GM19468 (cell line): ENCODE measurements around the gene COL4A4.

Source experiments
- ATAC-seq: cut with Tn5 transposase; IDR thresholded peaks from one replicate; pipeline ENCODE4 v1.9.1; 2021; ENCODE audit warnings: mild to moderate bottlenecking, moderate library complexity, moderate number of reproducible peaks; ENCODE audit not compliant: unreplicated experiment; ENCODE audit errors: extremely low read depth

The COL4A4 gene

DNA sequence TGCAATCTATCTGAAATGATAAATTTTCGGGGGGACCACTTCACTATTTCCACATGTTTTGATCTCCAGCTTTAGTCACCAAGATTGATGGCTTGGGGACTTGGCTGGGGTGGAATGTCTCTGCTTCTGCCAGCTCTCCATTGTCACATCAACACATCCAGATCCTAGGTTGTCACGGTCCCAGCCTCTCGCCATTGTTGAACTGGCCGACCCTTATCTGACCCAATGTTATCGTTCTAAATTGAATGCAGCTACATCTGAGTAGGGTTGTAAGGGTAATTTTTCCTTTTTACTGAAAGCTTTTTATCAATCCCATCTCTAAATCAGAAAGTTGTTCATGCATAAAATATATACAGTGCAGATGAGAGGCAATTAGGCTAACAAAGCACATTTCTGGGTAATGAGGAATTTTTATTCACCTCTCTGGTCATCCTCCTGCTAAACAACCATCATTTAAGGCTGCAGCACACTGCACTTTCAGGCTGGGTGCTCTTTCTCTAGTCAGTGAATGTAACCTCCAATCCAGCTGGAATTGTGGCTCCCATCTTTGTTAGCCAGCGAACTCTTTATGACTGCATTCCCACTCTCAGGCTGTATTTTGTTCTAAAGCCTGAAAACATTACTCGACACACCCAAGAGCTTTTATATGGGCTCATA lies 128.2 kb downstream of the COL4A4 start:
- no peak for ATAC-seq

DNA sequence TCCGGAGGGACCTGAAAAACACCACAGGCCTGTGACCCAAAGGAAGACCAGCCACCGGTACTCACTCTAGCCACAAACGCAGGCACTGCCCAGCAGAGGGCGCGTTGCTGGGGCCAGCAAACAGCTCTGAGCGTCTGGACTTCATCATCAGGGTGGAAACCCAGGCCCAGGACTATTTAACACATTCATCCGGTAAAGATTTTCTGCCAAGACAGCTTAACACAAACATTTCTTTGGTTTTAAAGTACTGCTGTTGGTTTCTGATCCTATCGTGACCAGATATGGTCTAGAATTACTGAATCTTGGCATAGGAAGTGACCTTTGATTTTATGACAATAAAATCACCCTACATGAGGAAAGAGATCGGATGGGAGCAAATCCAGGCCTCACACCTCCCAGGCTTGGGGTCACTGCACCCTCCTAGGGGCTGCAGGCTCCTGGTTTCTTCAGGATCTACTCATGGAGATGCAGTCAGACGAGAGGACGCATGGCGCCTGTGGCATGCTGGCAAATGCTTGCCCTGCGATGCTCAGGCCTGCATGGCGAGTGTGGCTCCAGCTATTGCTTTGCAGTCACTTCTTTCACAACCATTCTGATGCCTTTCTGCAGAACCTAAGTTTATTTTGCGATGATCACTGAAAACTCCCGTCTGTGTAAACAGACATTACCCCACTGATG lies 130.4 kb downstream of the COL4A4 start:
- ATAC-seq: peak; percentile 33

DNA sequence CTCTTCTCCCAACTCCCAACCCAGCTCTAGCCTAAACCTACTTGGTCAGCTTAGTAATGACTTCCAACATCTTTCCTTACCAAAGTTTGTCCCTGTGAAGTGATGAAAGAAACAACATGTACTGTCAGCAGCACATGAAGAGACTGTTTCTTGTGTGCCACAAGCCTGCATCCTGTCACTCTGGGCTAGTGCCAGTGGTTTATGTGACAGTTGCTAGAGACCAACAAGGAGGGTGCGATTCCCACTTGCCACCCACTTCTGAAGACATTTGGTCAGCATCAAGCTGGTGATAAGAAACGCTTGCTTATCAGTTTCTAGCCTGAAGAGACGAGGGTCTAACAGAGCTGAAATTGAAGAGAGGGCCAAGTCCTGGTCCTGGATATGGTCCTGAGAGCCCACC lies 132.6 kb downstream of the COL4A4 start:
- ATAC-seq: no peak

DNA sequence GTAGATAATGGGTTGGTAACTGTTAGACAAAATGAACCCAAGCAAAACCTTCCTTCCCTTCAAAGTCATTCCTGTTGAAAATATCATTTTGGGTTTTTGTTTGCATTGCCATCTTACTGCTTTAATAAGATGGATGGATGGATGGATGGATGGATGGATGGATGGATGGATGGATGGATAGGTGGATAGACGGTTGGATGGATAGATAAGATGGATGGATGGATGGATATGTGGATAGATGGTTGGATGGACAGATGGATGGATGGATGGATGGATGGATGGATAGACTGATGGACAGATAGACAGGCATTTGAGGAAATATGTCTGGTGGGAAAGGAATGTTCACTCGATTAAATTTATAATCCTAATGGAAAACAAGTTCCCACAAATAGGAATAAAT lies 133.2 kb downstream of the COL4A4 start:
- no peak for ATAC-seq

DNA sequence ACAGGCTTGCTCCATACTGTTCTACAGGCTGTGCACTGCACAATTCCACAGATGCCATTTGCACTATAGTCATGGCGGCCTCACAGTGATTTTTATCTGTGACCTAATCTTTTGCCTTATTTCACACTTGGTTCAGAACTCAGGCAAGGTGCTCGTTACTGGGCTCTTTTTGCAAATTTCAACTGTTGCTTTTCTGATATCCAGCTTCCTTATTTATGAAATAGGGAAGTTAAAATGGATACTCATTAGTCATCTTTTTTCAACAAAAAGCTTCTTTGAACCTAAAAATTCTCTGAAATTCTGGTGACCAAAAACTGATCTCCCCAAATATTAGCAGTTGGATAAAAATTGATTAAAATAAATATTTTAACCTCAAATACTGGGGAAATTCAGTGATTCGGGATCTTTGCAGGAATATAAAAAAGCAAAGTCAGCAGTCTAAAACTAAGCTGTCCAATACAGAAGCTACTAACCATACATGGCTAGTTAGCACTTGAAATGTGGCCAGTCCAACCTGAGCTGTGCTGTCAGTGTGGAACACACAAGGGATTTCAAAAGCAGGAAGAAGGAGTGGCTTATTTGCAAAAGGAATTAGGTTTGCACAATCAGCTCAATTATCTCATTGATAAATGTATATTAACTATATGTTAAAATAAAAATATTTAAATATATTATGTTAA lies 134.4 kb downstream of the COL4A4 start:
- ATAC-seq: no peak

DNA sequence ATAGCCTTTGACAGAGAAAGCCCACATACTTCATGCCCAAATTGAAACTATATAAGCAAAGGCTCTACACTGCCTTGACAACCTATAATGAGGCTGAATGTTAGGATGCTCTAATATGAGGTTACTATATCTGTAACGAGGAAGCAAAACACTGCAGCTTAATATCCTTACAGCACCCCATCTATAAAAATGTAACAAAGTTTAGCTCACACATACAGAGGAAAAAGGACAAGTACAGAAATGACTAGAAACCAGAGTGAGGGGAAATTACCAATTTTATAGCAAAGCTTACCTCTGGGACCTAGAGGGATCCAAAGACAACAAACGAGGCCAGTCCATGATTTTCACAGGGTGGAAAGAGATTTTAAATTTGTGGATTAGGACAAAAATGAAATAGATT lies 138.5 kb downstream of the COL4A4 start:
- no peak for ATAC-seq

DNA sequence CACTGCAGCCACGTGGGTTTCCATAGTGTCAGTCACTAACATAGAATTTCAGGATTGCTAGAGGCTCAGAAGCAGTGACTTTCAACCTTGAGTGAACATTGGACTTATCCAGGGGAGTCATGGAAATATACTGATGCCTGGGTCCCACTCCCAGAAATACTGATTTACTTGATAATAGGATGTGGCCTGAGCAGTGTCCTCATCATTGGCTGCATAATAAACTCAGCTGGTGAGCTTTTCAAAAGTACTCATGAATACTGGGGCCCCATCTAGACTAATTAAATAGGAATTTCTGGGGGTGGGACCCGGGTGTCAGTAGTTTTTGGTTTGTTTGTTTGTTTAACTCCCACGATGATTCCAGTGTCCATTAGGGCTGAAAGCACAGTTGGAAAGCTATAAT lies 141.4 kb downstream of the COL4A4 start:
- no peak for ATAC-seq

DNA sequence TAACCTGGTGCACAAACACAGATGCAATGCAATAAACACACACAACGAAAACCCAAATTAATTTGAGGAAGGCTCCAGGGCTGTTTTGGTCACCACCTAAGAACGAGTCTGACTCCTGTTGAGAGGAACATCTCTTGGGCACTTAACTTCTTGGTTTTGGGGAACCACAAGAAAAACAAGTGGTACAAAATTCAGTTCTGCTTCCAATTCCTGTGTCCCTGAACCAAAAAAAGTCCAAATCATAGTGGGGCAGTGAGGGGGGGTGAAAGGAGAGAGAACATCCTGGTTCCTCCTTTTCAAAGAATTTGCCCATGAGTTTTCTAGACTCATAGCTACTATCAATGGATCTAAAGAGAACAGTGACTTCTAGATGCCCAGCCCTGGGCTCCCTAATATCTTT lies 143.6 kb downstream of the COL4A4 start:
- ATAC-seq: no peak

DNA sequence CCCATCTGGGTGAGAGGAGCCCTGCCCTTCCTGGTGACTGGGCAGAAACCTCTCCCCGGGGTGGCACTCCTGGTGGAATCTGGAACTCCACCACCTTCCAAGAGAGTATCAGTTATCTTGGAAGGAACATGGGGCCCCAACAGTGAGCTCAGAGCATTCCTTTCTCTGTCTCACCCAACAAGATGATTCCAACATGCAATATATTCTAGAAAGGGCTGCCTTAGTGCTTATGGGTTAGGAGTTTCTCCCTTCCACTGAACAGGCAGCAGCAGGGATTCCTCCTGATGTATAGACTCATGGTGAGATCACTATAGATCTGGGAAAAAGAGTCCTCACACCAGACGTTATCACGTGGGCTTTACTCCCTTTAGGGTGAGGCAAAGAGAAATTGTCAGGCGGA lies 147.1 kb downstream of the COL4A4 start:
- no peak for ATAC-seq

DNA sequence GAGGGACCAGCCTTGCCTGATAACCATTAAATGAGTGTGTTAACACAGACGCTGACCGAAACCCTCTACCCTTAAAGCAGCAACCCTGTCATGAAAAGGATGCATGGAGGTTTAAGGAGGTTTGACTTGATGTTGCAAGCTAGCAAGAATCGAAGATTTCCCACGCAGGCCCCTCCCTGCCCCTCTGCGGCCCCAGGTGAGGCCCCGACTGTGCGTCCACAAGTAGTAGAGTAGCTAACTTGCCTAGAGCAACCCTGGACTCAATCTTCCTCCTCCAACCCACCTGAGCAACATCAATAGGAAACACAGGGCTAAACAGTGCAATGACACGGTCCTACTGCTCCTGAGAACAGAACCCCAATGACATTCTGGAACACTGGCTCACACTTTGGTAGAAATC lies 150.1 kb downstream of the COL4A4 start:
- no peak for ATAC-seq

DNA sequence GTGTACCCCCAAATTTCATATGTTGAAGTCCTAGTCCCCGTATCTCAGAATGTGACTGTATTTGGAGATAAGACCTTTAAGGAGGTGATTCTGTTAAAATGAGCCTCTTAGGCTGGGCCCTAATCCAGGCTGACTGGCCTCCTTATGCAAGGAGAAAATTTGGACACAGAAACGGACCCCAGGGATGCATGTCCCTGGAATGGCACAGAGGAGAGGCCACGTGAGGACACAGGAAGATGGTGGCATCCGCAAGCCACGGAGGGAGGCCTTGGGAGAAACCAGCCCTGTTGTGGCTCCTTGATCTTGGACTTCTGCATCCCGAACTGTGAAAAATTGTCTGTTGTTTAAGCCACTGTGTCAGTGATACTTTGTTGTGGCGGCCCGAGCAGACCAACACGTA lies 150.7 kb downstream of the COL4A4 start:
- ATAC-seq: no peak

DNA sequence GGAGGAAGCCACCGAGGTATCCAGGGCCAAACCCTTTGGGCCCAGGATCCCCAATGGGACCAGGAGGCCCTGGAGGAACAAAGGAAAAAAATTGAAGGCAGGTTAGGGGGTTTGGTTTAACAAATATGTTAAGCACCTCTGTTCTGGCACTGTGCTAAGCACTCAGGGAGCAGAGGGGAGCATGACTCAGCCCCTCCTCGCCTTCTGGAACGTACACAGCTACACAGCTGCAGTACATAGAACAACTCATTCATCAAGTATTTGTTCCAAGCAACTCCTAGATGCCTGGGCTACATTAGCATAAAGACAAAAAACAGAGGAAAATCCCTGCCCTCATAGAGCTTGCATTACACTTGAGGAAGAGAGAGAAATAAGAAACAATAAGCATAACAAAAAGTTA lies 153.6 kb downstream of the COL4A4 start:
- no peak for ATAC-seq

DNA sequence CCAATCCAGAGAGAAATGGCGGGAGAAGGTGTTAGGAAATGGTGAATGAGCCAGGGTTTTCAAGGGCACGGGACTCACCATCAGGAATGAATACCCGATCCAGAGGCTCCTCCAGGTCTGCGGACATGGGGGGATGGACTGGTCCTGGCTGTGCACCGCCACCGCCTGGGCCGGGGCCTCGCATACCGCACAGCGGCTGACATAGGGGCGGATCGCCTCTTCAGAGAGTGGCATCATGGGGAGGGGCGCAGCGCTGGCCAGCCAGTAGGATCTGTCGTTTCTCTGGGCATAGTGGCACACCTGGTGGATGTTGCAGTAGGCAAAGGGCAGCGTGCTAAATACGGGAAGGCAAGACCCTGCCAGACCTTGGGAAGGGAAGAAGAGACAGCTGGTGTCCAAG lies 156.1 kb downstream of the COL4A4 start:
- no peak for ATAC-seq

DNA sequence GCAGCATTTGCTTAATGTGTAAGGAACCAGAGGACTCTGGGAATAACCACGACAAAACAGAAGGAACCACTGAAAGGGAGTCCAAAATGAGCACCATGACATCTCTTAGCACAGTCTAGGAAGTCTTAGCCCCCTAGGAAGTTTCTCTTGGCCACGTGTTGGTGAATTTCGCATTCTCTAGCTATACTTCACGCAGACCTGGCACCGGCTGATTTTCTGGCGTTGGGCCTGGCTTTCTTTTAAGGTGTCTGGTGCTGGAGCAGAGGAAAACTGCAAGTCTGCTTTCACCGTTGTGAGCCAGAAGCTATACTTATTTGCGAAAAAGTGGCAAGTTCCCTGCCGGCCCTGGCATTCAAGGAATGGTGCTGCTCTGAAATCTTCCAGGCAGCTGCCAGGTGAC lies 156.9 kb downstream of the COL4A4 start:
- no peak for ATAC-seq

DNA sequence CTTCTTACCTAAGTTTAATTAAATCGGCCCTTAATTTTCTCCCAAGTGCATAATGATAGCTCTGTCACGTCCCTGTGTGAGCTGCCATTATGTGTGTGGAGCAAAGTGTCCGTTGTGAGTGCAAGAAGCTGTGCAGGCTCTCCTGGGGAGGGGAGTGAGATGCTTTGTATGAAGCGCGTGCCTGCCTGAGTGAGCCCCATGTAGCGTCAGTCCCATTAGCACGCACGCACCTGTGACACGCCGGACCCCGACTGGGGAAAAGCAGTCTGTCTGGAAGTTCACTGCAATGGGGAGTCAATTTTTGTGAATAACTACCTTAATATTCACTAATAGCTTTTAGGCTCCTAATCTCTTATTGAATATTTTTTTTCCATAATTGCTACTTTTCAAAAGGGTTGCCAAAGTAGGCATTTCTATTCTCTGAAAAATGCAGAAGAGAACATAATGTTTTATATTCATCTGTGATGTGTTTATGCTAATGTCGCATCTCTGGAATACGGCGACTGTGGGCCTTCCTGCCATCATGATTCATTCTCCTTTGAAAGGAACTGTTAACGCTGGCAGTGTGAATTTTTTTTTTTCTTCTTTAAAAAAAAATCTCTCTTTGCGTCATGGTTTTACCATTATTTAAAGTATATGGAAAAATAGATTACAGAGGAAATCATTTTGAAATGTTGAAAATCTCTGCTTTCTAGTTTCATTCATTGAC lies 157.7 kb downstream of the COL4A4 start:
- no peak for ATAC-seq

DNA sequence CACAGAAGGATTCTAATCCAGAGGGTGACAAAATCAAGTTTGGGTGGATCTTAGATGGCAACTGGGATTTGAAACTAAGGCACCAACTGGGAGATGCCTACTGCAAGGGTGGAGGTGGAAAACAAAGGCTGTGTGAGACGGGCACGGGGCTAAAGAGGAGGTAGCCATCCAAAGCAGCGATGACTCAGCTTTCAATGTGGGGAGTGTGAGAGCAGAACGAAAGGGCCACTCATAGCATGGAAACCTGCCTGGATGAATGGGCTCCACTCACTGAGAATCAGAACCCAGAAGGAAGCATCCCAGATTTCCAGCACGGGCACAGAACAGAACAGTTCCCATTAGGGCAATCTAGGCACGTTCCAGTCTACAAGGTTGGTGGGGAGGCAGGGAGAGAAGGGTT lies 159.5 kb downstream of the COL4A4 start:
- no peak for ATAC-seq

DNA sequence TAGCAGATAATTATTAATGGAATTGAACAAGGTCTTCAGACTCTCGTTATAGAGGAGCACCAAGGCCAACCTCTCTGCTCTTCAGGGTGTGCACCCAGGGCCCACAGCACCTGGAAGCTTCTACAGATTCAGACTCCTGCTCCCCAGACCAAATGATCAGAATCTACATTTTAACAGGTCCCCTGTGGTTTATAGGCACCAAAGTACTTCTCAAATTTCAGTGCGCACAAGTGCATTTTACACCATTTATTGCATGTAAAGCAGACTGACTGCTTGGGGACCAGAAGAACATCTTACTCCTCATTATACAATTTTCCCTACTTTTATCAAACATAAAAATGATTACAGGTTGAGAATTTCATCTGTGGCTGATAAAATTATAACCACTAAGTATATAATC lies 163.9 kb downstream of the COL4A4 start:
- no peak for ATAC-seq

DNA sequence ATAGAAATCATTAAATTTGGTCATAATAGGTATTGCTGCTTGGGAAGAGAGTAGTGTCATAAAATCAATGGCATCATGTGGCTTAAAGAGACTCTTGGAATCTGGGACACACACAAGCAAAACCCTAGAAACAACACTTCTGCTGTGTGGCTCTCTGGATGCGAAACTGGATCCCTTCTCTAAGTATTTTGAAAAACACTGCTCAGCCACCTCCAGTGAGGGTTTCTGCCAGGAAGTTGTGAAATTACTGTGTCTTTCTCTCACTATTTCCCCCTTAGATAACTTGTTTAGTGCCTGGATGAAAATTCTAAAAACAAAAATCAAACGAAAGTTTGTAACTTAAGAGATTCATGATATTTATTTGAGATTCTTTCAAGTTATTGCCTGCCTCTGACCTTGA lies 164.3 kb downstream of the COL4A4 start:
- ATAC-seq: no peak

DNA sequence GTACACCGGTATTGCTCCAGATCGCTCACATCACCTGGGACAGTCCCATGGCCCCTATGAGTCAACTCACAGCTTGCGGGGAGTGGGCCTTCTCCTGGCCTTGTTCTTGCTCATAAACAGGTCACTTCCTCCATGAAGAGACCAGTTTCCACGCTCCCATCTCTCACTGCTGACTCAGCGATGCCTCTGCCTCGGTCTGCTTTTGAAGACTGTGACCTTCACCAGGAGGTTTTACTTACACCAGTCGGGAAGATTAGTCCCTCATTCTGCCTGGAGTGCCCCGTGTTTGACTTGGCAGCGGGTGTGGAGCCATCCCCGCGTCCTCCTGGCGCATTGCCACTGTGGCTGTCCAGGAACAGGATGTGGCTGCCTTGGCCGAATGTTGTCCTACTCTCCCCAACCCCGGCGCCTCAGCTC lies 168.4 kb downstream of the COL4A4 start:
- ATAC-seq: no peak

DNA sequence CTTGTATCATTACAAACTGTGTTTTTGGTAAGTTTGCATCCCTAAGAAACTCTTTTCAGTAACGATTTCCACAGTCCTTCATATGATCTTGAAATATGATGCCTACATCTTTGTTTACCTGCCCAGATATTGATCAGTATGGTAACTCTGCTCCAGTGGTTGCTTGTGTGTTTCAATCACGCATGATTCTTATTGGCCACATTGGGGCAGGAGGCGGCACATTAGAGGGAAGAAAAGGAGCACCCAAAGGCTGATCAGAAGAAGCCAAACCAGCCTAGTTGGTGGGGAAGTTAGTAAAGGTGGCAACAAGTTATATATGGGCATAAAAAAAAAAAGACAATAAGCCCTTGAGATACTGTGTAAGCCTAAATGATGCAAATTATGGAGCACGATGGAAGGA lies 169.2 kb downstream of the COL4A4 start:
- no peak for ATAC-seq

DNA sequence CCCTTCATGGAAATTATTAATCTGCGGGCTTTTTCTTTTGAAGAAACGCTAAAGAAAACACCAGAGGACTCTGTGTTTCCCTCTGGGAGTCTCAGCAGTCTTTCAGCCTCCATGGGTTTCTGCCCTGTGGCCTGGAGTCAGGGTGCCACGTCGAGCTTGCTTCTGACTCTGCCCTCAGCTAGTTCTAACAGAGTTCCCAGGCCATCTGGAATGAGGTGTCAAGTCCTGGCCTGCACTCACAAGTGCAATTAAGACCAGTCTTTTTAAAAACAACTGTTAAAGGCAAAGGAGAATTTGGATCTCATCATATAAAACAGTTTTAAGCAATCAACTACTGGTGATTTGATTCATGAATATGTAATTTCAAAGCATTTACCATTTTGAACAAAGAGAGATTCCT lies 170.8 kb downstream of the COL4A4 start:
- ATAC-seq: no peak
